Activated CD8-positive, alpha-beta T cell treated with anti-CD3 and anti-CD28 coated beads, Interleukin-2, amount 10 ng/mL, durations not matched to agents 7 days and 5 days (primary cell): ENCODE measurements around the gene SH2D2A. TPM values are rescaled to one million over a fixed set of nuclear protein-coding genes. Genes with fewer than 3 reads are reported as not detected.
"Not testable (repeated sequence)": the region's sequence is repeated elsewhere in the genome, so short reads cannot be mapped to it uniquely, and the experiment has no call there.

Source experiments
- ATAC-seq: fragments of 150-1000 bp; cut with Tn5 transposase; one replicate; pipeline ENCODE4 v1.10.0; 2021; ENCODE audit warnings: moderate library complexity
- CTCF ChIA-PET: fragments of 350-600 bp; sonication (Branson Sonifier 250); formaldehyde crosslinking; loops from one replicate; lab custom pipeline; 2021; ENCODE audit warnings: antibody characterized with exemption; lab: Charles Lee
- POLR2A ChIA-PET: fragments of 350-600 bp; sonication (Branson Sonifier 250); formaldehyde crosslinking; loops from one replicate; lab custom pipeline; 2021; ENCODE audit warnings: antibody characterized with exemption; lab: Charles Lee
- DNase-seq: peaks from one replicate; pipeline ENCODE4 v3.0.0-alpha.2; 2020
- H3K27ac Mint-ChIP-seq: one replicate; pipeline ENCODE4 v1.8.0; 2021; ENCODE audit warnings: mild to moderate bottlenecking, mixed read lengths
- H3K27me3 Mint-ChIP-seq: one replicate; pipeline ENCODE4 v1.8.0; 2021; ENCODE audit warnings: low read depth, mixed read lengths
- H3K36me3 Mint-ChIP-seq: one replicate; pipeline ENCODE4 v1.8.0; 2021; ENCODE audit warnings: low read depth, mixed read lengths
- H3K4me1 Mint-ChIP-seq: one replicate; pipeline ENCODE4 v1.8.0; 2021; ENCODE audit warnings: low read depth, mixed read lengths
- H3K4me3 Mint-ChIP-seq: one replicate; pipeline ENCODE4 v1.8.0; 2021; ENCODE audit warnings: mild to moderate bottlenecking, mixed read lengths
- H3K9me3 Mint-ChIP-seq: one replicate; pipeline ENCODE4 v1.8.0; 2022; ENCODE audit warnings: mixed read lengths; ENCODE audit not compliant: insufficient read depth
- total RNA-seq, 2 experiments: library from RNA; stranded (reverse); gene quantifications; one replicate each; pipeline ENCODE4 v1.2.3, GENCODE V29; 2021

The SH2D2A gene
- total RNA-seq, 2 experiments from 2014 or later = 84.0 to 86.7 TPM

GRCh38 chr1:156757572-156758253 lies 58.9 kb downstream of the SH2D2A start:
- CTCF ChIA-PET = interaction anchor here (1.3 to 3.9 kb wide), 2 partner anchors 32 to 73 kb away, joined by 3 to 35 read pairs; no protein-coding TSS in a partner anchor
- POLR2A ChIA-PET = not testable (repeated sequence)

GRCh38 chr1:156756355-156756754 lies 60.3 kb downstream of the SH2D2A start:
- Mint-ChIP-seq H3K4me1 (peaks cover 16% of the 10 kb centered on the region), H3K27ac (no peak overlapping the region), H3K4me3 (no peak overlapping the region), H3K9me3 (no peaks in the 10 kb centered on the region), H3K36me3 (peaks cover 4% of the 10 kb centered on the region), H3K27me3 (no peaks in the 10 kb centered on the region)
- CTCF ChIA-PET = interaction anchor here (0.7 to 3.9 kb wide), 4 partner anchors 10 to 104 kb away, joined by 3 to 35 read pairs (median 4); partner anchors contain the start of gene NTRK1
- no peak for ATAC-seq
- POLR2A ChIA-PET = interaction anchor here (0.6 to 0.9 kb wide), 4 partner anchors 11 to 101 kb away, joined by 3 to 4 read pairs (median 4); partner anchors contain the start of genes ISG20L2, METTL25B and PRCC
- DNase-seq = no peak

More at GRCh38 chr1:156757572-156758253, 58.9 kb downstream of the SH2D2A start:
- H3K9me3 Mint-ChIP-seq, H3K36me3 Mint-ChIP-seq, DNase-seq, H3K4me3 Mint-ChIP-seq, ATAC-seq, H3K27ac Mint-ChIP-seq, H3K27me3 Mint-ChIP-seq: not testable (repeated sequence)
- peaks cover 13% of the 10 kb centered on the region for H3K4me1 Mint-ChIP-seq

Other genes starting within 250 kb of the SH2D2A start
- 10 to 100 TPM; 28.6 to 31.0 TPM for gene IQGAP3, start 244.3 kb downstream of the SH2D2A start, total RNA-seq
- 10 to 100 TPM; 18.6 to 19.7 TPM for gene TTC24, start 237.1 kb downstream of the SH2D2A start, total RNA-seq
- gene NAXE, start 225.1 kb downstream of the SH2D2A start, total RNA-seq = 10 to 100 TPM; 54.3 to 60.3 TPM
- gene GPATCH4, start 215.4 kb downstream of the SH2D2A start, total RNA-seq = 10 to 100 TPM; 43.9 to 44.7 TPM
- not detected for gene HAPLN2, start 197.4 kb downstream of the SH2D2A start, total RNA-seq
- not detected for gene BCAN, start 174.7 kb downstream of the SH2D2A start, total RNA-seq
- not detected for gene NES, start 139.4 kb downstream of the SH2D2A start, total RNA-seq
- gene CRABP2, start 111.3 kb downstream of the SH2D2A start, total RNA-seq = 1 to 10 TPM; 1.3 to 1.9 TPM
- gene METTL25B, start 88.4 kb downstream of the SH2D2A start, total RNA-seq = 10 to 100 TPM; 30.0 to 34.0 TPM
- 10 to 100 TPM; 56.3 to 58.8 TPM for gene ISG20L2, start 88.1 kb downstream of the SH2D2A start, total RNA-seq
- gene MRPL24, start 75.8 kb downstream of the SH2D2A start, total RNA-seq = 10 to 100 TPM; 59.8 to 62.6 TPM
- 100 to 1,000 TPM; 261 to 264 TPM for gene HDGF, start 65.2 kb downstream of the SH2D2A start, total RNA-seq
- 10 to 100 TPM; 71.9 to 75.5 TPM for gene PRCC, start 49.3 kb downstream of the SH2D2A start, total RNA-seq
- under 1 TPM; 0.21 TPM for gene INSRR, start 42.3 kb upstream of the SH2D2A start, total RNA-seq
- 1 to 10 TPM; 9.9 TPM for gene NTRK1, start 44.0 kb upstream of the SH2D2A start, total RNA-seq
- gene PEAR1, start 76.9 kb upstream of the SH2D2A start, total RNA-seq = under 1 TPM; 0.21 to 0.40 TPM
- gene LRRC71, start 103.8 kb upstream of the SH2D2A start, total RNA-seq = not detected
- 10 to 100 TPM; 15.3 to 16.6 TPM for gene ARHGEF11, start 228.9 kb upstream of the SH2D2A start, total RNA-seq